Subcutaneous abdominal adipose tissue (tissue), 5 donors: Measurements from ENCODE around the gene PHTF2.

ENCODE experiments used
- H3K27ac ChIP-seq: one replicate; pipeline ENCODE4 v1.7.0; 2013; ENCODE audit warnings: low read depth, mild to moderate bottlenecking, inconsistent platforms, low read length, moderate library complexity
- H3K27me3 ChIP-seq, 5 donors: one replicate each; pipeline ENCODE4 v1.7.0; 2013; ENCODE audit warnings: low read length in 5 of 5, inconsistent platforms in 1 of 5; ENCODE audit not compliant: control insufficient read depth in 5 of 5, insufficient read depth in 4 of 5
- H3K36me3 ChIP-seq, 5 donors: one replicate each; pipeline ENCODE4 v1.7.0; 2013; ENCODE audit warnings: low read length in 5 of 5; ENCODE audit not compliant: control insufficient read depth in 5 of 5, insufficient read depth in 5 of 5
- H3K4me1 ChIP-seq, 5 donors: one replicate each; pipeline ENCODE4 v1.7.0; 2013; ENCODE audit warnings: low read length in 5 of 5, mild to moderate bottlenecking in 3 of 5, moderate library complexity in 1 of 5; ENCODE audit not compliant: control insufficient read depth in 5 of 5, insufficient read depth in 5 of 5
- H3K4me3 ChIP-seq, 5 donors: one replicate each; pipeline ENCODE4 v1.7.0; 2013; ENCODE audit warnings: low read length in 5 of 5, low read depth in 1 of 5
- H3K9ac ChIP-seq, 5 donors: one replicate each; pipeline ENCODE4 v1.7.0; 2013; ENCODE audit warnings: low read length in 5 of 5, mild to moderate bottlenecking in 4 of 5, moderate library complexity in 3 of 5
- H3K9me3 ChIP-seq, 5 donors: one replicate each; pipeline ENCODE4 v1.7.0; 2013; ENCODE audit warnings: low read length in 5 of 5; ENCODE audit not compliant: control insufficient read depth in 5 of 5
- donor health status: healthy.
- donor health status: healthy.
- donor health status: healthy.
- donor health status: healthy.
- donor health status: healthy.

Gene PHTF2

GRCh38 chr7:77791336-77791735 lies 7.2 kb upstream of the PHTF2 start:
- Histone ChIP-seq H3K4me1 (peaks cover 0 to 18% (median 7%) of the 10 kb centered on the region in 5 donors), H3K27me3 (no peaks in the 10 kb centered on the region), H3K4me3 (no peak overlapping the region), H3K9me3 (peaks cover 0 to 4% (median 0%) of the 10 kb centered on the region in 5 donors), H3K27ac (no peak overlapping the region), H3K9ac (no peak overlapping the region), H3K36me3 (peaks cover 0 to 5% (median 0%) of the 10 kb centered on the region in 5 donors)

GRCh38 chr7:77791956-77792355 lies 6.6 kb upstream of the PHTF2 start:
- Histone ChIP-seq H3K9ac (no peak overlapping the region), H3K36me3 (peaks cover 0 to 5% (median 0%) of the 10 kb centered on the region in 5 donors), H3K4me1 (peaks cover 0 to 23% (median 13%) of the 10 kb centered on the region in 5 donors), H3K27ac (no peak overlapping the region), H3K9me3 (no peaks in the 10 kb centered on the region), H3K4me3 (no peak overlapping the region), H3K27me3 (no peaks in the 10 kb centered on the region)

- H3K27ac ChIP-seq: peak overlapping the region; percentile 35
These were observed 4.6 kb upstream of the PHTF2 start for GRCh38 chr7:77794000-77794399.

GRCh38 chr7:77796109-77796508 lies 2.5 kb upstream of the PHTF2 start:
- Histone ChIP-seq H3K9me3 (no peaks in the 10 kb centered on the region), H3K27ac (no peak overlapping the region), H3K4me1 (peaks cover 2 to 42% (median 32%) of the 10 kb centered on the region in 5 donors), H3K27me3 (no peaks in the 10 kb centered on the region), H3K9ac (no peak overlapping the region), H3K4me3 (no peak overlapping the region), H3K36me3 (peaks cover 0 to 5% (median 0%) of the 10 kb centered on the region in 5 donors)

More at GRCh38 chr7:77794000-77794399, 4.6 kb upstream of the PHTF2 start:
- Histone ChIP-seq H3K4me1 (peaks cover 0 to 33% (median 25%) of the 10 kb centered on the region in 5 donors), H3K9me3 (no peaks in the 10 kb centered on the region), H3K27me3 (no peaks in the 10 kb centered on the region), H3K9ac (no peak overlapping the region), H3K36me3 (peaks cover 0 to 5% (median 0%) of the 10 kb centered on the region in 5 donors), H3K4me3 (no peak overlapping the region)

- no peaks in the 10 kb centered on the region for H3K9me3 ChIP-seq
- H3K9ac ChIP-seq: peak overlapping the region in 3 of 5 donors; percentile 81 to 97 (median 94)
- peaks cover 2 to 42% (median 32%) of the 10 kb centered on the region in 5 donors for H3K4me1 ChIP-seq
- H3K27me3 ChIP-seq: no peaks in the 10 kb centered on the region
- peak overlapping the region; percentile 85 to 99 (median 97) for H3K4me3 ChIP-seq
- H3K36me3 ChIP-seq: peaks cover 0 to 5% (median 0%) of the 10 kb centered on the region in 5 donors
- no peak overlapping the region for H3K27ac ChIP-seq
These were observed 1.6 kb upstream of the PHTF2 start for GRCh38 chr7:77796960-77797359.

GRCh38 chr7:77797734-77798393 lies 709 bp upstream of the PHTF2 start:
- no peaks in the 10 kb centered on the region for H3K9me3 ChIP-seq
- H3K27me3 ChIP-seq: no peaks in the 10 kb centered on the region
- peaks cover 0 to 5% (median 0%) of the 10 kb centered on the region in 5 donors for H3K36me3 ChIP-seq
- H3K27ac ChIP-seq: peak overlapping the region; percentile 84
- H3K9ac ChIP-seq: peak overlapping the region; percentile 73 to 97 (median 81)
- peak overlapping the region; percentile 85 to 99 (median 97) for H3K4me3 ChIP-seq
- peaks cover 3 to 42% (median 32%) of the 10 kb centered on the region in 5 donors for H3K4me1 ChIP-seq

- peak overlapping the region; percentile 84 for H3K27ac ChIP-seq
- peaks cover 3 to 37% (median 34%) of the 10 kb centered on the region in 5 donors for H3K4me1 ChIP-seq
These were observed 748 bp downstream of the PHTF2 start for GRCh38 chr7:77799078-77799964.

GRCh38 chr7:77800158-77800557 lies 1.6 kb downstream of the PHTF2 start:
- Histone ChIP-seq H3K27me3 (no peaks in the 10 kb centered on the region), H3K9ac (no peak overlapping the region), H3K4me3 (peak overlapping the region in 1 of 5 donors; percentile 6), H3K4me1 (peaks cover 3 to 37% (median 28%) of the 10 kb centered on the region in 5 donors), H3K36me3 (no peaks in the 10 kb centered on the region), H3K9me3 (peaks cover 0 to 3% (median 0%) of the 10 kb centered on the region in 5 donors), H3K27ac (no peak overlapping the region)

More at GRCh38 chr7:77799078-77799964, 748 bp downstream of the PHTF2 start:
- H3K9ac ChIP-seq: peak overlapping the region; percentile 69 to 88 (median 78)
- peaks cover 0 to 4% (median 0%) of the 10 kb centered on the region in 5 donors for H3K36me3 ChIP-seq
- H3K27me3 ChIP-seq: no peaks in the 10 kb centered on the region
- no peaks in the 10 kb centered on the region for H3K9me3 ChIP-seq
- H3K4me3 ChIP-seq: peak overlapping the region; percentile 70 to 99 (median 97)

GRCh38 chr7:77800730-77801129 lies 2.2 kb downstream of the PHTF2 start:
- Histone ChIP-seq H3K27ac (no peak overlapping the region), H3K4me3 (no peak overlapping the region)

More at GRCh38 chr7:77800730-77801129, 2.2 kb downstream of the PHTF2 start:
- Histone ChIP-seq H3K27me3 (no peaks in the 10 kb centered on the region), H3K9ac (no peak overlapping the region), H3K4me1 (peaks cover 3 to 37% (median 28%) of the 10 kb centered on the region in 5 donors), H3K9me3 (peaks cover 0 to 5% (median under 1%) of the 10 kb centered on the region in 5 donors), H3K36me3 (no peaks in the 10 kb centered on the region)
